CD4-positive, alpha-beta T cell treated with Interleukin-6 for 4 hours (primary cell): ENCODE data around the gene DOCK2.
"Not testable (repeated sequence)": the region's sequence is repeated elsewhere in the genome, so short reads cannot be mapped to it uniquely, and the experiment has no call there.

Experiments used
- DNase-seq: peaks from one replicate; pipeline ENCODE4 v3.0.0-alpha.2; 2020; ENCODE audit warnings: mixed read lengths

Gene DOCK2

GRCh38 chr5:169637085-169637548 is at the start of gene DOCK2:
TSS of gene DOCK2 (plus strand) at chr5:169637275. CDS start at chr5:169637327, 52 bp downstream.
- peak; percentile 78 for DNase-seq

- no peak for DNase-seq
These were observed 46.5 kb upstream of the DOCK2 start for GRCh38 chr5:169590602-169591001.

- DNase-seq: no peak
These were observed 45.4 kb upstream of the DOCK2 start for GRCh38 chr5:169591636-169592035.

GRCh38 chr5:169592937-169593650 is 44.0 kb upstream of the DOCK2 start:
- DNase-seq: no peak

- DNase-seq: no peak
These were observed 41.8 kb upstream of the DOCK2 start for GRCh38 chr5:169595172-169595820.

GRCh38 chr5:169599451-169599850 is 37.6 kb upstream of the DOCK2 start:
- DNase-seq: no peak

GRCh38 chr5:169602535-169602934 is 34.5 kb upstream of the DOCK2 start:
- DNase-seq: no peak

- no peak for DNase-seq
These were observed 30.8 kb upstream of the DOCK2 start for GRCh38 chr5:169606279-169606678.

GRCh38 chr5:169607882-169608281 is 29.2 kb upstream of the DOCK2 start:
- DNase-seq: no peak

- DNase-seq: no peak
These were observed 27.4 kb upstream of the DOCK2 start for GRCh38 chr5:169609716-169610115.

GRCh38 chr5:169610606-169611005 is 26.5 kb upstream of the DOCK2 start:
- no peak for DNase-seq

- DNase-seq: no peak
These were observed 21.5 kb upstream of the DOCK2 start for GRCh38 chr5:169615561-169615960.

- not testable (repeated sequence) for DNase-seq
These were observed 12.8 kb upstream of the DOCK2 start for GRCh38 chr5:169624307-169624706.

GRCh38 chr5:169626779-169627178 is 10.3 kb upstream of the DOCK2 start:
- DNase-seq: no peak

GRCh38 chr5:169627551-169627950 is 9.5 kb upstream of the DOCK2 start:
- no peak for DNase-seq

GRCh38 chr5:169628892-169629291 is 8.2 kb upstream of the DOCK2 start:
- DNase-seq: no peak

- no peak for DNase-seq
These were observed 7.1 kb upstream of the DOCK2 start for GRCh38 chr5:169629847-169630548.

- DNase-seq: no peak
These were observed 5.7 kb upstream of the DOCK2 start for GRCh38 chr5:169631360-169631759.

- no peak for DNase-seq
These were observed 4.1 kb upstream of the DOCK2 start for GRCh38 chr5:169632946-169633345.

GRCh38 chr5:169634606-169635005 is 2.5 kb upstream of the DOCK2 start:
- DNase-seq: no peak

- DNase-seq: no peak
These were observed 1.1 kb upstream of the DOCK2 start for GRCh38 chr5:169635936-169636335.

GRCh38 chr5:169636477-169637084 is 494 bp upstream of the DOCK2 start:
- no peak for DNase-seq

GRCh38 chr5:169637549-169638121 is 560 bp downstream of the DOCK2 start:
- peak; percentile 83 for DNase-seq
